SK-N-SH treated with all-trans-retinoic acid at 6 μM for 48 hours (cell line): Measurements from ENCODE around the gene TSC22D1.

ENCODE experiments used
- SNAI2 ChIP-seq: fragments of 250-450 bp; sonication (Bioruptor Pico); IDR thresholded peaks from 2 replicates; pipeline ENCODE4 v1.5.0; 2020; ENCODE audit warnings: mild to moderate bottlenecking, moderate library complexity
- ZNF8 ChIP-seq: fragments of 450-650 bp; formaldehyde crosslinking; IDR thresholded peaks from 2 replicates; pipeline ENCODE4 v1.5.0; 2020; ENCODE audit warnings: mild to moderate bottlenecking, moderate library complexity

GRCh38 chr13:44573071-44573470, 3.1 kb downstream of the TSC22D1 start:
- TF ChIP-seq SNAI2 (CRISPR knock-in tag) (no peak), ZNF8 (CRISPR knock-in tag) (no peak)
